Sigmoid colon (tissue), 7 donors: ENCODE results near the gene DPP3. TPM values are rescaled to one million over a fixed set of nuclear protein-coding genes. Genes with fewer than 3 reads are reported as not detected.
"Not testable (repeated sequence)": the region's sequence is repeated elsewhere in the genome, so short reads cannot be mapped to it uniquely, and the experiment has no call there.

Experiments used
- DNase-seq: peaks from one replicate; pipeline ENCODE4 v3.0.0-alpha.2; 2019
- H3K27ac ChIP-seq, 4 donors: fragments of 200-600 bp; sonication (generic); one replicate each; pipeline ENCODE4 v1.5.1; 2016 to 2019; ENCODE audit warnings: mild to moderate bottlenecking in 1 of 4
- H3K27me3 ChIP-seq, 3 donors: fragments of 200-600 bp; sonication (generic); one replicate each; pipeline ENCODE4 v1.5.1; 2019; ENCODE audit warnings: mild to moderate bottlenecking in 1 of 3
- H3K36me3 ChIP-seq, 4 donors: fragments of 200-600 bp; sonication (generic); one replicate each; pipeline ENCODE4 v1.5.1; 2016 to 2019
- H3K4me1 ChIP-seq, 4 donors: fragments of 200-600 bp; sonication (generic); one replicate each; pipeline ENCODE4 v1.5.1; 2017 to 2019
- H3K4me3 ChIP-seq, 4 donors: fragments of 200-600 bp; sonication (generic); one replicate each; pipeline ENCODE4 v1.5.1; 2017 to 2019; ENCODE audit warnings: mild to moderate bottlenecking in 2 of 4, moderate library complexity in 1 of 4
- H3K9me3 ChIP-seq, 4 donors: fragments of 200-600 bp in 3 of 4; sonication (generic) in 3 of 4; one replicate each; pipeline versions ENCODE4 v1.5.1 to v1.6.1; 2013 to 2019
- CTCF ChIP-seq, 4 experiments: fragments of 450-650 bp in 3 of 4; fragments of 200-600 bp in 1 of 4; IDR thresholded peaks; one replicate each; pipeline ENCODE4 v1.5.1; 2016 to 2019; ENCODE audit warnings: antibody characterized with exemption in 4 of 4, mild to moderate bottlenecking in 3 of 4, moderate library complexity in 2 of 4
- EP300 ChIP-seq, 4 donors: sonication (generic); formaldehyde crosslinking; IDR thresholded peaks; one replicate each; pipeline ENCODE4 v1.6.1; 2017; ENCODE audit warnings: antibody characterized with exemption in 4 of 4
- POLR2A ChIP-seq, 2 donors: fragments of 450-650 bp; IDR thresholded peaks; one replicate each; pipeline ENCODE4 v1.6.1; 2016; ENCODE audit warnings: antibody characterized with exemption in 2 of 2, mild to moderate bottlenecking in 2 of 2, moderate library complexity in 2 of 2
- POLR2AphosphoS5 ChIP-seq, 4 donors: sonication (generic); formaldehyde crosslinking; IDR thresholded peaks; one replicate each; pipeline ENCODE4 v1.6.1; 2017; ENCODE audit warnings: antibody characterized with exemption in 4 of 4
- WGBS, 2 donors: extraction: QIAGEN DNeasy Blood & Tissue Kit; methylation state at CpG; one replicate each; pipeline ENCODE4 v1.1.7; 2013; 5-methylcytosine and 5-hydroxymethylcytosine counted together
- intact Hi-C: fragments of 100-400 bp; cut with DNase I; formaldehyde crosslinking; loops from one replicate; pipeline ENCODE4 v1.15.1; 2023
- polyA plus RNA-seq, 3 donors: library from polyadenylated mRNA; stranded (reverse); fragments of 200-250 nt; gene quantifications; one replicate each; pipeline ENCODE4 v1.2.3, GENCODE V29; 2013
- total RNA-seq, 4 donors: library from RNA; depleted of rRNA; stranded (reverse); fragments of >200 nt; gene quantifications; one replicate each; pipeline ENCODE4 v1.1.0, GENCODE V29; 2016
- donor health status: healthy with polysubstance abuse.
- donor health status: Bipolar disorder and iron deficiency.
- donor health status: healthy.

The DPP3 gene
- total and polyA plus RNA-seq, 7 donors: 5.1 to 86.5 (median 15.5) TPM

DNA sequence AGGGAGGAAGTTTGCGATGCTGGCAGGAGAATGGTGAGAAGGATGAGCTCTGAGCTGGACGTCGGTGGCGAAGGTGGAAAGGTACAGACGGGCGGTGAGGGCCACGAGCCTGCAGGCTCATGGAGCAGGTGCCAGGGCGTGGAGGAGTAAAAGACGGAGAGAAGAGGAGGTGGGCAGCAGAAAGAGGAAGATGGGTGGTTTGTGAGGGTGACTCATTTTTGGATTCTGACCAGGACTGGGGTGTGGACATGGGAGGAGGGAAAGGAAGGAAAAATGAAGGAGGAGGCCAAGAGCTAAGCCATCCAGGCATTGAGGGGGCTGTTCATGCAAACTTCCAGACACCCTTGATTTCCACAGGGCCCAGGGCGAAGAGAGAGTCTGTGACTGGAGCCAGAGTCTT is 62.1 kb downstream of the DPP3 start:
- no peak for DNase-seq
- intact Hi-C loops: no loop called here
- 86 to 89% methylated on average over 10 of the region's 10 CpGs for WGBS, 2 donors
- Histone ChIP-seq H3K36me3 (peaks cover 0 to 34% (median 9%) of the 10 kb centered on the region in 4 donors), H3K27ac (no peak overlapping the region), H3K4me3 (no peak overlapping the region), H3K4me1 (peaks cover 0 to 36% (median 27%) of the 10 kb centered on the region in 4 donors), H3K27me3 (no peaks in the 10 kb centered on the region), H3K9me3 (no peaks in the 10 kb centered on the region)
- no peak for TF ChIP-seq EP300 (IDR thresholded peaks at IDR 0.05)
- no peak for TF ChIP-seq POLR2AphosphoS5 (IDR thresholded peaks at IDR 0.05)

GRCh38 chr11:66543263-66544107 is 63.3 kb downstream of the DPP3 start:
- Histone ChIP-seq H3K4me3 (no peak overlapping the region), H3K27ac (no peak overlapping the region), H3K36me3 (peaks cover 0 to 34% (median 9%) of the 10 kb centered on the region in 4 donors), H3K4me1 (peaks cover 0 to 36% (median 27%) of the 10 kb centered on the region in 4 donors), H3K9me3 (no peaks in the 10 kb centered on the region), H3K27me3 (no peaks in the 10 kb centered on the region)
- no peak for DNase-seq
- intact Hi-C loops: no loop called here
- 35 to 87% methylated on average over 26 of the region's 26 CpGs for whole genome bisulfite sequencing, 2 donors
- TF ChIP-seq POLR2AphosphoS5 (IDR thresholded peaks at IDR 0.05) (peak in 1 of 4 donors; percentile 9), CTCF (IDR thresholded peaks at IDR 0.05) (peak in 1 of 4 experiments; percentile 27), EP300 (IDR thresholded peaks at IDR 0.05) (no peak), POLR2A (IDR thresholded peaks at IDR 0.05) (no peak)

DNA sequence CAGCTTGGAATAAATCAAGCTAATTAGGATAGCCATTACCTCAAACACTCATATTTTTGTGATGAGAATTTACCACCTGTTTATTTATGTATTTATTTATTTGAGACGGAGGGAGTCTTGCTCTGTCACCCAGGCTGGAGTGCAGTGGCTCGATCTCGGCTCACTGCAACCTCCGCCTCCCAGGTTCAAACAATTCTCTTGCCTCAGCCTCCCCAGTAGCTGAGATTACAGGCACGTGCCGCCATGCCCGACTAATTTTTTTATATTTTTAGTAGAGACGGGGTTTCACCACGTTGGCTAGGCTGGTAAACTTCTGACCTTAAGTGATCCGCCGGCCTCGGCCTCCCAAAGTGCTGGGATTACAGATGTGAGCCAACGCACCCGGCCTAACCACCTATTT is 64.7 kb downstream of the DPP3 start:
- H3K4me3 ChIP-seq: peak overlapping the region in 3 of 4 donors; percentile 68 to 90 (median 76)
- H3K36me3 ChIP-seq: peaks cover 0 to 22% (median 5%) of the 10 kb centered on the region in 4 donors
- H3K4me1 ChIP-seq: peaks cover 0 to 36% (median 27%) of the 10 kb centered on the region in 4 donors
- 61 to 72% methylated on average over 14 of the region's 14 CpGs for WGBS, 2 donors
- H3K27ac ChIP-seq, intact Hi-C loops, H3K27me3 ChIP-seq, DNase-seq, H3K9me3 ChIP-seq: not testable (repeated sequence)

- H3K36me3 ChIP-seq: peaks cover 0 to 22% (median 3%) of the 10 kb centered on the region in 4 donors
- intact Hi-C loops: no loop called here
- no peak for TF ChIP-seq POLR2A (IDR thresholded peaks at IDR 0.05)
- peak; percentile 47 to 72 (median 70) for TF ChIP-seq POLR2AphosphoS5 (IDR thresholded peaks at IDR 0.05)
- peaks cover 0 to 36% (median 27%) of the 10 kb centered on the region in 4 donors for H3K4me1 ChIP-seq
- H3K27ac ChIP-seq: peak within 1 kb of the TSS; percentile 81 to 88 (median 86)
- no peaks in the 10 kb centered on the region for H3K27me3 ChIP-seq
- no peaks in the 10 kb centered on the region for H3K9me3 ChIP-seq
- peak within 1 kb of the TSS; percentile 47 to 90 (median 72) for H3K4me3 ChIP-seq
- 0 to 1% methylated on average over 71 of the region's 71 CpGs for WGBS, 2 donors
- DNase-seq: peak; percentile 99
These were observed 65.6 kb downstream of the DPP3 start, which contains the start of gene ZDHHC24 for GRCh38 chr11:66545701-66546367. Gene ZDHHC24 (minus strand): TSS chr11:66546048. CDS start chr11:66546003, 45 bp downstream.

DNA sequence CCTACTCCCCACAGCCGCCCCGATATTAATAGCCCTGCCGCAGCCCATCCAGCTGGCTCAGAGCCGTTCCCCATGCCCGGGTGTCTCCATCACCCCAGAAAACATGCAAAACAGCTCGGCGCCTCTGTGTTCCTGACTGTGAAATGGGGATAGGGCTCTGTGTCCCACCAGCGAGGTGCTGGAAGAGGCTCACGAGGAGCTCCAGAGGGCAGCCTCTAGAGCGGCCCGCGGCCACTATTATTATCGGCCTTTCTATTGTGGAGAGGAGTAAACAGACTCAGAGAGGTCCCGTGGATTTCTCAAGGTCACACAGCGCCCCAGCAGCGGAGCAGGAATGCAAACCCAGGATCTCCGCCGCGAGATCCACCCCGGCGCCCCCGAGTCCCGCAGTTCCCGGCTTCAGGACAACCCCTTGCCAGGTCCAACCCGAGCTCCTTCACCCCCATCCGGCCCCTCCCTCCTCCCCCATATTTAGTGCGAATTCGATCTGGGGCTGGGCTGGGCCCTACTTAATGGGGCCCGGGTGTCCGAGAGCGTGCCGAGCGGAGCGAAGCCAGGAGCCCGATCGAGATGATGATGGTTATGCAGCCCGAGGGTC is 66.2 kb downstream of the DPP3 start, which contains the start of gene ACTN3:
Gene ACTN3 (plus strand): TSS at position 536 of the 598 bp plus-strand sequence. CDS start 35 bp downstream, at position 571.
- TF ChIP-seq POLR2AphosphoS5 (IDR thresholded peaks at IDR 0.05) (no peak), POLR2A (IDR thresholded peaks at IDR 0.05) (no peak), CTCF (IDR thresholded peaks at IDR 0.05) (no peak), EP300 (IDR thresholded peaks at IDR 0.05) (no peak)
- peaks cover 0 to 16% (median 0%) of the 10 kb centered on the region in 4 donors for H3K36me3 ChIP-seq
- peak within 1 kb of the TSS; percentile 47 to 90 (median 72) for H3K4me3 ChIP-seq
- 5 to 6% methylated on average over 37 of the region's 37 CpGs for WGBS, 2 donors
- H3K27me3 ChIP-seq: no peaks in the 10 kb centered on the region
- peak within 1 kb of the TSS; percentile 81 to 88 (median 86) for H3K27ac ChIP-seq
- DNase-seq: peak; percentile 87
- H3K4me1 ChIP-seq: peaks cover 0 to 36% (median 27%) of the 10 kb centered on the region in 4 donors
- intact Hi-C loops: no loop called here
- H3K9me3 ChIP-seq: no peaks in the 10 kb centered on the region
